GM10248 (cell line): ENCODE measurements around the gene PRSS16.

Experiments
- CTCF ChIA-PET: fragments of 300-600 bp; sonication (Branson Sonifier 250); formaldehyde crosslinking; extraction: SDS; loops from one replicate; lab custom pipeline; 2021; ENCODE audit warnings: antibody characterized with exemption; lab: Yijun Ruan, JAX
- POLR2A ChIA-PET: fragments of 350-650 bp; sonication (Branson Sonifier 250); formaldehyde crosslinking; extraction: SDS; loops from one replicate; lab custom pipeline; 2020; ENCODE audit warnings: antibody characterized with exemption; lab: Yijun Ruan, JAX
- DNase-seq: peaks from one replicate; pipeline ENCODE4 v3.0.0; 2012; ENCODE audit errors: extremely low spot score
- CTCF ChIP-seq: IDR thresholded peaks from 2 replicates; pipeline ENCODE4 v1.5.1; 2012; ENCODE audit warnings: mild to moderate bottlenecking, low read depth; ENCODE audit errors: extremely low read depth, missing control alignments, control extremely low read depth

Gene PRSS16

GRCh38 chr6:27297484-27297856, 50.0 kb downstream of the PRSS16 start:
- POLR2A ChIA-PET: no interaction called here
- CTCF ChIA-PET: interaction anchor here (1.3 kb wide), 1 partner anchor 15 kb away, joined by 6 read pairs; the partner anchor contains the start of gene POM121L2
- no peak for TF ChIP-seq CTCF
- no peak for DNase-seq

GRCh38 chr6:27297857-27298730, 50.6 kb downstream of the PRSS16 start:
- DNase-seq: no peak
- no peak for TF ChIP-seq CTCF
- POLR2A ChIA-PET: no interaction called here

GRCh38 chr6:27303613-27304272, 56.2 kb downstream of the PRSS16 start:
- DNase-seq: no peak
- ChIA-PET POLR2A (no interaction called here), CTCF (interaction anchor here (0.8 to 1.1 kb wide), 3 partner anchors 26 to 449 kb away, joined by 3 read pairs; no protein-coding TSS in a partner anchor)
- no peak for TF ChIP-seq CTCF

More at GRCh38 chr6:27297857-27298730, 50.6 kb downstream of the PRSS16 start:
- CTCF ChIA-PET: interaction anchor here (1.0 to 1.3 kb wide), 2 partner anchors 11 to 15 kb away, joined by 3 to 6 read pairs; partner anchors contain the start of gene POM121L2
